Melanocyte of skin (primary cell): ENCODE measurements around the gene MTHFD2. TPM values are rescaled to one million over a fixed set of nuclear protein-coding genes. Genes with fewer than 3 reads are reported as not detected.

Experiments used
- total RNA-seq, 2 donors: library from RNA; depleted of rRNA; stranded (reverse); fragments of >200 nt; gene quantifications; 2 replicates each; pipeline ENCODE4 v1.2.3, GENCODE V29; 2012

MTHFD2 gene
- total RNA-seq, result 10 to 100 TPM; 42.3 to 52.7 TPM

DNA sequence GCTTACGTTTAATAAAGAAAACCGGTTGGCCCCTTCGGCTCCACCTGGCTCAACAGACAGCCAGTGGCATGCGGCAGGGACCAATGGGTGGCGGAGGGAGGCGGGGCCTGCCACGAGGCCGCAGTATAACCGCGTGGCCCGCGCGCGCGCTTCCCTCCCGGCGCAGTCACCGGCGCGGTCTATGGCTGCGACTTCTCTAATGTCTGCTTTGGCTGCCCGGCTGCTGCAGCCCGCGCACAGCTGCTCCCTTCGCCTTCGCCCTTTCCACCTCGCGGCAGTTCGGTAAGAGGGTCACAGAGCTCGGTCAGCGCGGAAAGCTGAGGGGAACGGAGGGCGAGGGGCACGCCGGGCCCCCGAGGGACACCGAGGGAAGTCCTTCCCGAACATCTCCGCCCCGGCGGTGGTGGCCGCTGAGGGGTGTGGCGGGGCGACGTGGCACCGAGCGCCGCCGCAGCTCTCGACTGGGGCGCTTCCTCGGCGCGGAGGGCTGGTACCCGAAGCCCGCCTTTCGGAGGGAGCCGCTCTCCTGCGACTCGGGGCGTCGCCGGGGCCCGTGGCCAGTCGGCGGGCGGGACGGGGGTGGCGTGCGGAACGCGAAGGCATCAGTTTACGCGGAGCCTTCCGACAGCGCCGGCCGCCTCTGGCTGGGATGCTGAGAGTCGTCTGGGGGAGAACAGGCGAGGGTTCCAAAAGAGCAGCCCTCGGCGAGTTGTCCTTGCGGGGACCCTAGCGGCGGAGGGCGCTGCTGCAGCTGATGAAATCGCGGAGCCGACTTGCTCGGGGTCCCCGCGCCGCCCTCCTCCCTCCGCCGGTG lies at the start of gene MTHFD2:
TSS of gene MTHFD2 (plus strand) at position 155 of the 814 bp plus-strand sequence. CDS start at position 182, 27 bp downstream.

DNA sequence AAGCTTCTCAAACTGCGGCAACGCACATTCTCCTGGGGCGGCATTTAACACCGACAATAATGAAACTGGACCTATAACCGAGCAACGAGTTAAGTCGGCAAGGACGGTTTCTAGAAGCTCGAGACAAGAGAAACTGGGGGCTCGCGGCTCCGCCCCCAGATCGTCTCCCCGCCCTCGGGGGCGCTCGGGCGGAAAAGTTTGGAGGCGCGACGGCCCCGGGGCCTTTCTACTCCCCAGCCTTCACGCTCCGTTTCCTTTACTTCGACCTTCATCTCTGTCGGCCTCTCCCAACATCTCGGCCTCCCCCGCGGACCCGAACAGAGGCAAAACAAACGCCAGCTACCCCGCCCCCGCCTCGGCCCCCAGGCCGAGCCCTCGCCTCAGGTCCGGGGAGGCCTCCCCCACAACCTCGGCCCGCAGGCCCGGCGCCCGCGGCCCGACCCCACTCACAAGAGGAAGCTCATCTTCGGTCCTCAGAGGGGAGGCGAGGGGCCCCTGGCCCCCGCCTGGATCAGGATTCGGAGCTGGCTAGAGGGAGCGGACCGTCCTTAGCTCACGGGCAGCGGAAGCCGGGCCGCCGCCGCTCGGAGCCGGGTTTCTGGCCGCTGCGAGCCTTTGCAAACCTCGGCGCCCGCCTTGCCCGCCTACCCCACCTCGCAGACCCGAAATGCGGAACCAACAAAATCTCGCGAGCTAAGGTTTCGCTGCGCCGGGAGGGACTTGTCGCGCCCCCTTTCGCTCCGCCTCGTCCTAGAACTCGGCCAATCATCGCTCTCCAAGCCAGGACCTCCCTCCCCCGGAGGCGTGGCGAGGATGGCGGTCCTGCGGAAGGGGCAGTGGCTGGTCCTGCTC lies 20.0 kb upstream of the MTHFD2 start, which contains the start of gene MOB1A:
TSS of gene MOB1A (minus strand) at position 669 of the 852 bp plus-strand sequence. CDS start at position 464, 205 bp downstream.

Other genes with a start within 250 kb of the MTHFD2 start
- 1 to 10 TPM; 2.1 to 3.3 TPM for gene TET3, start 213.7 kb upstream of the MTHFD2 start, total RNA-seq
- 10 to 100 TPM; 30.3 to 76.9 TPM for gene BOLA3, start 50.7 kb upstream of the MTHFD2 start, total RNA-seq
- gene MOB1A, start 19.7 kb upstream of the MTHFD2 start, total RNA-seq, result 10 to 100 TPM; 77.4 to 97.6 TPM
- gene SLC4A5, start 144.8 kb downstream of the MTHFD2 start, total RNA-seq, result 1 to 10 TPM in 1 of 2 donors, under 1 TPM in 1; 1.00 to 1.4 TPM
- gene DCTN1, start 181.7 kb downstream of the MTHFD2 start, total RNA-seq, result 10 to 100 TPM; 88.9 to 90.5 TPM
- gene C2orf81, start 223.0 kb downstream of the MTHFD2 start, total RNA-seq, result 1 to 10 TPM in 1 of 2 donors, under 1 TPM in 1; 1.00 to 1.7 TPM
- 10 to 100 TPM; 33.0 to 40.0 TPM for gene WDR54, start 223.1 kb downstream of the MTHFD2 start, total RNA-seq
- 10 to 100 TPM; 40.3 to 41.6 TPM for gene RTKN, start 243.3 kb downstream of the MTHFD2 start, total RNA-seq